Lower leg skin (tissue), 4 donors: ENCODE data around the gene ATP9B. TPM values are rescaled to one million over a fixed set of nuclear protein-coding genes. Genes with fewer than 3 reads are reported as not detected.

Source experiments
- DNase-seq, 2 donors: peaks; one replicate each; pipeline ENCODE4 v3.0.0-alpha.2; 2019; ENCODE audit warnings: low spot score in 2 of 2
- H3K4me3 ChIP-seq: fragments of 200-600 bp; sonication (generic); 2 replicates; pipeline ENCODE4 v1.5.1; 2017; ENCODE audit warnings: mild to moderate bottlenecking, low read depth; ENCODE audit not compliant: poor library complexity, severe bottlenecking
- POLR2A ChIP-seq, 2 donors: fragments of 450-650 bp; IDR thresholded peaks; one replicate each; pipeline ENCODE4 v1.6.1; 2016 to 2017; ENCODE audit warnings: antibody characterized with exemption in 2 of 2, mild to moderate bottlenecking in 1 of 2, moderate library complexity in 1 of 2
- WGBS, 2 donors: methylation state at CpG; one replicate each; pipeline ENCODE4 v1.1.5; 2018; 5-methylcytosine and 5-hydroxymethylcytosine counted together
- intact Hi-C: fragments of 100-400 bp; cut with DNase I; formaldehyde crosslinking; loops from one replicate; pipeline ENCODE4 v1.15.0; 2023; ENCODE audit warnings: low total_unique reads
- total RNA-seq, 4 donors: library from RNA; depleted of rRNA; stranded (reverse); fragments of >200 nt; gene quantifications; one replicate each; pipeline ENCODE4 v1.1.0, GENCODE V29; 2016
- TF ChIP-seq, protein P1 (sequence below), 3 donors: fragments of 450-650 bp; IDR thresholded peaks; one replicate each; pipeline ENCODE4 v1.5.1; 2016; ENCODE audit warnings: antibody characterized with exemption in 3 of 3, mild to moderate bottlenecking in 3 of 3, moderate library complexity in 2 of 3

The ATP9B gene
- total RNA-seq, 4 donors from 2014 or later = 19.9 to 39.9 (median 26.0) TPM

- intact Hi-C loops = no loop called here
- peak overlapping the region; percentile 66 for H3K4me3 ChIP-seq
- TF ChIP-seq, protein P1, sequence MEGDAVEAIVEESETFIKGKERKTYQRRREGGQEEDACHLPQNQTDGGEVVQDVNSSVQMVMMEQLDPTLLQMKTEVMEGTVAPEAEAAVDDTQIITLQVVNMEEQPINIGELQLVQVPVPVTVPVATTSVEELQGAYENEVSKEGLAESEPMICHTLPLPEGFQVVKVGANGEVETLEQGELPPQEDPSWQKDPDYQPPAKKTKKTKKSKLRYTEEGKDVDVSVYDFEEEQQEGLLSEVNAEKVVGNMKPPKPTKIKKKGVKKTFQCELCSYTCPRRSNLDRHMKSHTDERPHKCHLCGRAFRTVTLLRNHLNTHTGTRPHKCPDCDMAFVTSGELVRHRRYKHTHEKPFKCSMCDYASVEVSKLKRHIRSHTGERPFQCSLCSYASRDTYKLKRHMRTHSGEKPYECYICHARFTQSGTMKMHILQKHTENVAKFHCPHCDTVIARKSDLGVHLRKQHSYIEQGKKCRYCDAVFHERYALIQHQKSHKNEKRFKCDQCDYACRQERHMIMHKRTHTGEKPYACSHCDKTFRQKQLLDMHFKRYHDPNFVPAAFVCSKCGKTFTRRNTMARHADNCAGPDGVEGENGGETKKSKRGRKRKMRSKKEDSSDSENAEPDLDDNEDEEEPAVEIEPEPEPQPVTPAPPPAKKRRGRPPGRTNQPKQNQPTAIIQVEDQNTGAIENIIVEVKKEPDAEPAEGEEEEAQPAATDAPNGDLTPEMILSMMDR (IDR thresholded peaks at IDR 0.05) = no peak
- no peak for TF ChIP-seq POLR2A (IDR thresholded peaks at IDR 0.05)
- WGBS, 2 donors = 0 to 1% methylated on average over 36 to 52 of the region's 71 CpGs
- peak; percentile 80 to 95 for DNase-seq
Measured at GRCh38 chr18:79400091-79400590, 330.9 kb downstream of the ATP9B start.

DNA sequence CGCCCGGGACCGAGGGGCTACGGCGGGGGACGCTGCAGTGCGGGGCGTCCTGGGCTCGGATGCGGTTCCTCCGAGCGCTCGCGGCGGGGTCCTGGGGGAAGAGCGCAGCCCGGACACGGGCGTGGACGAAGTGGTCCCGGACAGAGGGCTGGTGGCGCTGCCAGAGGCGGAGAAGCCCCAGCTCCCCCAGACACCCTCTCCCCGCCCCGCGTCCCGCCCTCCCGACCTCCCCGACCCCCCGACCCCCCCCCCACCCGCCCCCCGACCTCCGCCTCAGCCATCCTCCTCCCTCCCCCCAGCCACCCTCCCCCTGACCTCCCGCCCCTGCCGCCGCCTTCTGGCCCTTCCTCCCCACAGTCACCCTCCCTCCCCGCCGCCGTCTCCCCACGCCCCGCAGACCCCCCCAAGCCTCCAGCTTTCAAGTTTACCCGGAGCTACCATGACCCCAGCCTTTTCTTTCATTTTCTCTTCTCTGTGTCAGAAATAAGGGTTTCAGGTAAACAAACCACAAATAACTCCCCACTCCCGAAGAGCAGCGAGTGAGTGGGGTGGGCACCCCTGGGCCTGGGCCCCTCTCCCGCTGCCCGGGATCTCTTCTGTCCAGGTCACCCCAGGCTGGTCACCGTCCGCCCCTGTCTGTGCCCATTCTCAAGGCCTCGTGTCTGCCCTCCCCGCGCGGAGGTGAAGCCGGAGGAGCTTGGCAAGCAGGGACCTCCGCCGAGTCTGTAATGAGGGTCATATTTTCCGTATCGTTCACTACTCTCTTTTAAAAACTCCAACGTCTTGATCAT is 331.6 kb downstream of the ATP9B start:
- TF ChIP-seq, protein P1 (IDR thresholded peaks at IDR 0.05) = no peak
- no peak for TF ChIP-seq POLR2A (IDR thresholded peaks at IDR 0.05)
- H3K4me3 ChIP-seq = peak overlapping the region; percentile 66
- DNase-seq = no peak
- intact Hi-C loops = no loop called here
- 47 to 69% methylated on average over 24 to 33 of the region's 58 CpGs for WGBS, 2 donors

- TF ChIP-seq POLR2A (IDR thresholded peaks at IDR 0.05) = no peak
- TF ChIP-seq, protein P1 (IDR thresholded peaks at IDR 0.05) = no peak
- peak in 1 of 2 donors; percentile 84 for DNase-seq
- WGBS, 2 donors = 70 to 86% methylated on average over 19 to 27 of the region's 32 CpGs
- H3K4me3 ChIP-seq = no peak overlapping the region
- intact Hi-C loops = no loop called here
Measured at GRCh38 chr18:79401494-79402208, 332.5 kb downstream of the ATP9B start.

DNA sequence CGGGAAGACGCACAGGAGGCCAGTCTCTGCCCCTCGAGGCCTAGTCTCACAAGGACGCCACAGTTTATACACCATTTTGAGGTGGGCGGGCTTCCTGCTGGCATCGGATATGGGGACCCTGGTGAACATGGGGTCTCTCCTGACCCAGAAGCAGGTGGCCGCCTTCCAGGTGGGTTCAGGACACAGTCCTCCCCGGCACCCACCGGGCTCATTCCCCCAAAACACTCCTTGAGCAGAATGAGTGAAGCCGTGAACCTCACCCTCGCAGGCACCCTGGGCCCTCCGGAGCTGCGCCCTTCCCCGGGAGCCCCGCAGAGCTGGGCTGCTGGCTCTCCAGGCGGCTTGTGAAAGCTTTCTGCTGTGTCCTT is 333.0 kb downstream of the ATP9B start:
- 91% methylated on average over 9 to 16 of the region's 16 CpGs for WGBS, 2 donors
- peak in 1 of 2 donors; percentile 85 for DNase-seq
- TF ChIP-seq, protein P1 (IDR thresholded peaks at IDR 0.05) = no peak
- no peak overlapping the region for H3K4me3 ChIP-seq
- intact Hi-C loops = no loop called here

DNA sequence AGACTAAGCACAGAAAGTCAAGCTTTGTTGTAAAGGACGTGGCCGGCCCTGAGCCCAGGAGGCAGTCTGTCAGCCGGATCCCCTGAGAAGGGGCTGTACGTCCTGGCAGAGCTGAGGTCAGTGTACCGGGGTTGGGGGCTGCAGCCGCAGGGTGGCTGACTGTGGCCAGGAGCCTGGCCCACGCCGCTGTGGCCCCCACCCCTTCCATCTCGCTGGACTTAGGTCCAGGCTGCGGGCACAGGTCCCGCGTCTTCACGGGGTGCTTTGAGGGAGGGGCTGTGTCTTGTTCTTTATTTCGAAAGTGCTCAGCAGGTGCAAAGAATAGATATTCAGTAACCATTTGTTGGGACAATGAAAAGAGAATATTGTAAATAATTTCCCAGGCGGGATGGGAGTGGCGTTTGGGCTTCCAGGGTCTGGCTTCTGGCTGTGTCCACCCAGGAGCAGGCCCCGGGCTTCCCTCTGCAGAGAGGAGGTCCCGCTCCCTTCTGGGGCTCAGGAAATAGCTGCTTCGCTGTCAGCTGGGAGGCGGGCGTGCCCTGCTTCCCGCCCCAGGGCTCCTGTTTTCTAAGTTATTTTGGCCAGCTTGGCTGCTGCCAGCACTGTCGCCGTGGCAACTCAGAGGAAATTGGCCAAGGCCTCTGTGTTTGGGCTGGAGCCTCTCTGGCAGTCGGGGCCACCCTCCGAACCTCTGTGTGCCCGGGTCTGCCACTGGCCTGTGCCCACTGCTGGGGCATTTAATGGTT is 334.0 kb downstream of the ATP9B start:
- DNase-seq = peak; percentile 74 to 95
- intact Hi-C loops = no loop called here
- H3K4me3 ChIP-seq = no peak overlapping the region
- TF ChIP-seq, protein P1 (IDR thresholded peaks at IDR 0.05) = no peak
- TF ChIP-seq POLR2A (IDR thresholded peaks at IDR 0.05) = no peak
- 14 to 17% methylated on average over 25 to 27 of the region's 27 CpGs for WGBS, 2 donors
